Dedifferentiated amniotic fluid mesenchymal stem cell (primary cell): Measurements from ENCODE around the gene DPPA2.

Experiments
- DNase-seq: peaks from one replicate; pipeline ENCODE4 v3.0.0-alpha.2; 2016; ENCODE audit errors: extremely low spot score

Gene DPPA2

DNA sequence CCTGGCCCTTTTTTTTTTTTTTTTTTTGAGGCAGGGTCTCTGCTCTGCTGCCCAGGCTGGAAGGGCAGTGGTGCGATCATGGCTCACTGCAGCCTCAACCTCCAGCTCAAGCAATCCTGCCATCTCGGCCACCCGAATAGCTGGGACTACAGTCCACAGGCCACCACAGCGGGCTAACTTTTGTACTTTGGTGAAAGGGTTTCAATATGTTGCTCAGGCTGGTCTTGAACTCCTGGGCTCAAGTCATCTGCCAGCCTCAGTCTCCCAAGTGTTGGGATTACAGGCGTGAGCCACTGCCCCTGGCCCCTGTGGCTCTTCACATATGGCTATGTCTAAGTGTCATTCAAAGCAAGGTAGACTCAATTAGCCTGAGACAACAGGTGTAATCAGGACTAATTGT lies 8.8 kb upstream of the DPPA2 start:
- DNase-seq, result no peak

GRCh38 chr3:109313061-109313460 lies 3.3 kb downstream of the DPPA2 start:
- no peak for DNase-seq

GRCh38 chr3:109297496-109297895 lies 18.8 kb downstream of the DPPA2 start:
- no peak for DNase-seq

GRCh38 chr3:109284071-109284470 lies 32.2 kb downstream of the DPPA2 start:
- no peak for DNase-seq

GRCh38 chr3:109278546-109278945 lies 37.8 kb downstream of the DPPA2 start:
- no peak for DNase-seq

GRCh38 chr3:109278141-109278540 lies 38.2 kb downstream of the DPPA2 start:
- DNase-seq, result no peak

GRCh38 chr3:109275702-109276293 lies 40.5 kb downstream of the DPPA2 start:
- peak; percentile 47 for DNase-seq

- DNase-seq, result no peak
These were observed 45.5 kb downstream of the DPPA2 start for GRCh38 chr3:109270779-109271178.

DNA sequence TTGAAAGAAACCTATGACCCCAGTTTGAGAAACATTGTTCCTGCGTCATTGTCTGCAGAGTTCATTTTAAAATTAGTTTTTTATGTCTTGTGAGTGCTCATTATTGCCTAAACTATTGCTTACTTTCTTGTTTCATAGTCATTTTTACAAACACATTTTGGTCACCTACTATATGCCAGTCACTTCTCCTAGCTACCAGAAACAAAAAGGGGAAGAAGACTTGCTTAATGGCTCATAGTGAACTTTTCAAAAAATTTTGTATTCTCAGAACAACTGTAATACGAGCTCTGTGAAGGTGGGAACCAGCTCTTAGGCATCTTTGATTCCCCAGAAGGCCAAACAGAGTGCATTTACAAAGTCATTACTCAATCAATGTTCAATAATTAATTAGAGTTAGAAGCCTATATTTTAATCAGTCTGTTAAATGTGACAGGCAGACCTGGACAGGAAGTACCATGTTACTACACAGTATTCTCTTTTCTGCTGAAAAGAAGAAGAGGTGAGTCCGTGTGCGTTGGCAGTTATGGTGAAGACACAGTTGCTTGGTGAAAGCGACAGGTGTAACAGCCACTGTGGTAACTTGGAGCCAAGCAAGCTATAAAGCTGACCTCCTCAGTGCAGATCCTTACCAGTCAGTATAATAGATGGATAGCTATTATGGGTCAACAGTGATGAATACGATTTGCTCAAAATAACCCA lies 46.6 kb downstream of the DPPA2 start:
- DNase-seq, result no peak

DNA sequence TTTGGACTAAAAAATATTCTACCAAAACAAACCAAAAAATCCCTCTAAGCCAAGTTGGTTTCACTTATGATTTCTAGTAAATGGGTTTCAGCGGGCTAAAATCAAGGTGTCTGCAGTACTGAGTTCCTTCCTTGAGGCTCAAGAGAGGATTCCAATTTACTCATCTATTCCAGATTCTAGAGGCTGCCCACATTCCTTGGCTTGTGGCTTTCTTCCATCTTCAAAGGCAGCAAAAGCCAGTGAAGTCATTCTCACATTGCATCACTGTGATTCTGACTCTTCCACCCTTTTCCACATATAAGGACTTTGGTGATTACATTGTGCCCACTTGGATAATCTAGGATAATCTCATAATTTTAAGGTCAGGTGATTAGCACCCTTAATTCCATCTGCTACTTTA lies 48.1 kb downstream of the DPPA2 start:
- no peak for DNase-seq

GRCh38 chr3:109265295-109265694 lies 51.0 kb downstream of the DPPA2 start:
- no peak for DNase-seq

DNA sequence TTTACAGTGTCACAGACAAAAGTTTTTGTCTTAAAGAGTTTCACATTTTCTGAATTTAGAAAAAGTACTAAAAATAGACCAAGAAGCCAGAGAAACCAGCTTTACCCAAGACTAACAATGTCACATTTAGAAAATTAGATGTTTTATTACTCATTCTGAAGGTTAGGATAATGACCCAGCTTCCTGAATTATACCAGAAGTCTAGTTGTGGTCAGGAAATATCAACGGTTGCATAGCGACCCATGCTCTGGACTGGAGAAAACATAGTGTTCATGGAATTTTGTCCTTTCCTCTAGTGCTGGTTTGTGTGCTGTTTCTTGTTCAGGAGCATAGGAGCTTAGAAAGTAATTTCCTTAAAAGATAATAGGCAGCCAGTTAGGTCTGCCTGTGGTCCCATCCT lies 59.0 kb downstream of the DPPA2 start:
- DNase-seq, result no peak

GRCh38 chr3:109254770-109255169 lies 61.5 kb downstream of the DPPA2 start:
- DNase-seq, result no peak

DNA sequence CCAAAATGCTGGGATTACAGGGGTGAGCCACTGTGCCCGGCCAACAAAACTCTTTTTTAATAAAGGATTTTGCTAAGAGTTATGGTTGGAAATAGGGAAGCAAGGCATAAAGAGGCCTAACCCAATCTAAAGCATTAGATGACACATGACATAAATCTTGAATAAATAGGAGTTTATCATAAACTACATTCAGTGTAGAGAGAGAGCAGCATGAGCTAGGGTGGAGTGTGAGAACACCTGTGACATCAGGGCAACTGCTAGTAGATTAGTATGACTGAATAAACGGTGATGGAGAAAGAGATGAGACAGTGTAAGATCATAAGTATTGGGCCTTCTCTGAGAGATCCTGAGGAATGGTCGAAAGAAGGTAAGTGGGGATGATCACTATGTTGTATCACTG lies 63.7 kb downstream of the DPPA2 start:
- DNase-seq, result no peak
